NOMO-1 treated with DMSO at 0.1 percent for 48 hours (cell line): ENCODE measurements around the gene EXOC2.

Source experiments
- DNase-seq: peaks from one replicate; lab custom pipeline; 2025; ENCODE audit not compliant: unreplicated experiment; lab: John Stamatoyannopoulos, UW

Gene EXOC2, protein sequence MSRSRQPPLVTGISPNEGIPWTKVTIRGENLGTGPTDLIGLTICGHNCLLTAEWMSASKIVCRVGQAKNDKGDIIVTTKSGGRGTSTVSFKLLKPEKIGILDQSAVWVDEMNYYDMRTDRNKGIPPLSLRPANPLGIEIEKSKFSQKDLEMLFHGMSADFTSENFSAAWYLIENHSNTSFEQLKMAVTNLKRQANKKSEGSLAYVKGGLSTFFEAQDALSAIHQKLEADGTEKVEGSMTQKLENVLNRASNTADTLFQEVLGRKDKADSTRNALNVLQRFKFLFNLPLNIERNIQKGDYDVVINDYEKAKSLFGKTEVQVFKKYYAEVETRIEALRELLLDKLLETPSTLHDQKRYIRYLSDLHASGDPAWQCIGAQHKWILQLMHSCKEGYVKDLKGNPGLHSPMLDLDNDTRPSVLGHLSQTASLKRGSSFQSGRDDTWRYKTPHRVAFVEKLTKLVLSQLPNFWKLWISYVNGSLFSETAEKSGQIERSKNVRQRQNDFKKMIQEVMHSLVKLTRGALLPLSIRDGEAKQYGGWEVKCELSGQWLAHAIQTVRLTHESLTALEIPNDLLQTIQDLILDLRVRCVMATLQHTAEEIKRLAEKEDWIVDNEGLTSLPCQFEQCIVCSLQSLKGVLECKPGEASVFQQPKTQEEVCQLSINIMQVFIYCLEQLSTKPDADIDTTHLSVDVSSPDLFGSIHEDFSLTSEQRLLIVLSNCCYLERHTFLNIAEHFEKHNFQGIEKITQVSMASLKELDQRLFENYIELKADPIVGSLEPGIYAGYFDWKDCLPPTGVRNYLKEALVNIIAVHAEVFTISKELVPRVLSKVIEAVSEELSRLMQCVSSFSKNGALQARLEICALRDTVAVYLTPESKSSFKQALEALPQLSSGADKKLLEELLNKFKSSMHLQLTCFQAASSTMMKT

DNA sequence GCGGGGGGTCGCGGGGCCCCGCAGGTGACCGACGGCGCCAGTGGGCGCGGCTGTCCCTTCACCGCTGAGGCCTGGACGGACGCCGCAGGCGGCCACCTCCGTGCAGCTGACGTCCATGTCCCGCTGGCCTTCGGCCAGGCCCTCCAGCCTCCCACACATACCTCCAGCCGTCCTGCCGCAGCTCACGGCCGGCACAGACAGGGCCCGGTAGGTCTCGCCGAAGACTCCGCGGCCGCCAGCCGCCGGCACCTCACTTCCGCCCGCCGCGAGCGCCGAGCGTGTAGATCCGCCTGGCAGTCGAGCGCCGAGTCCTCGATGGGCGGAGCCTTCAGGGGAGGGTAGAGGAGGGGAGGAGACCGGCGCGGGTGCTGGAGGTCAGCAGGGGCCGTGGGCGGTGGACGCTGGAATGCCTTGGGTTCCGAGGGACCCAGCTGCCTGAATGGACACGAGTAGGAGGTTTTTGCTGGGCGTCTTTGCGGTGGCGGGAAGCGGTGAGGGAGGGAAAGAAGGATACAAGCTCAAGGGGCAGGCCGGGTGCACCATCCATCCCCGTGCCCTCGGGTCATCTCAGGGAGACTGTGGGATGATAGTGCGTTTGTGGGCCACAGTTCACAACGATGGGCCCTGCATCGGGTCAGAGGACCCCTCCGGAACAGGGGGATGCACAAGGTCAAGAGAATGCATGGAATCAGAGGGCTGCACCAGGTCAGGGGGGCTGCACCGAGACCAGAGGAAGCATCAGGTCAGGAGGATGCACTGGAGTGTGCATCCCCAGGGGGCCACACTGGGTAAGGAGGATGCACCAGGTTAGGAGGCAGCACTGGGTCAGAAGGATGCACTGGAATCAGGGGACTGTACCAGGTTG lies at the start of gene EXOC2:
Gene EXOC2, minus strand, starts transcription at position 282 of the 865 bp plus-strand sequence. CDS start 55,321 bp downstream, outside the sequence.
- peak; percentile 83 for DNase-seq

DNA sequence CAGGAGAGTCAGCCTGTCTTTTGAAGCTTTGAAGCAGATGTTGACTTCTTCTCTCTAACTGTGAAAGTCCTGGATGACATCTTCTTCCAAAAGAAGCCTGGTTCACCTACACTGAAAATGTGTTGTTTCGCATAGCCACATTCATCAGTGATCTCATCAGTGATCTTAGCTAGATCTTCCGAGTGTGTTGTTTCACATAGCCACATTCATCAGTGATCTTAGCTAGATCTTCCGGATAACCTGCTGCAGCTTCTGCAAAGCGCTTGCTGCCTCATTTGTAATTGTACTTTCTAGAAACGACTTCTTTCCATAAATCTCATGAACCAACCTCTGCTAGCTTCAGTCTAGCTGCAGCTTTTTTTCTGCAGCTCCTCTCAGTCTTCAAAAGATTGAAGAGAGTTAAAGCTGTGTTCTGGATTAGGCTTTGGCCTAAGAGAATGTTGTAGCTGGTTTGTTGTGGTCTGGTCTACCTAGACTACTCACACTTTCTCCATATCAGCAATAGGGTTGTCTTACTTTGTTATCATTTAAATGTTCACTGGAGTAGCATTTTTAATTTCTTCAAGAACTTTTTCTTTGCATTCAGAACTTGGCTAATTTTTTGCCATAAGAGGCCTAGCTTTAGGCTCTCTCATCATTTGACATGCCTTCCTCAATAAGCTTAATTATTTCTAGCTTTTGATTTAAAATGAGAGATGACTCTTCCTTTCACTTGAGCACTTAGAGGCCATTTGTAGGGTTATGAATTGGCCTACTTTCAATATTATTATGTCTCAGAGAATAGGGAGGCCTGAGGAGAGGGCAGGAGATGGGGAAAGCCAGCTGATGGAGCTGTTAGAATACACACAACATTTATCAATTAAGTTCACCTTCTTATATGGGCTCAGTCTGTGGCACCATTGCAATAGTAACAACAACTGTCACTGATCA lies 48.7 kb upstream of the EXOC2 start:
- no peak for DNase-seq

DNA sequence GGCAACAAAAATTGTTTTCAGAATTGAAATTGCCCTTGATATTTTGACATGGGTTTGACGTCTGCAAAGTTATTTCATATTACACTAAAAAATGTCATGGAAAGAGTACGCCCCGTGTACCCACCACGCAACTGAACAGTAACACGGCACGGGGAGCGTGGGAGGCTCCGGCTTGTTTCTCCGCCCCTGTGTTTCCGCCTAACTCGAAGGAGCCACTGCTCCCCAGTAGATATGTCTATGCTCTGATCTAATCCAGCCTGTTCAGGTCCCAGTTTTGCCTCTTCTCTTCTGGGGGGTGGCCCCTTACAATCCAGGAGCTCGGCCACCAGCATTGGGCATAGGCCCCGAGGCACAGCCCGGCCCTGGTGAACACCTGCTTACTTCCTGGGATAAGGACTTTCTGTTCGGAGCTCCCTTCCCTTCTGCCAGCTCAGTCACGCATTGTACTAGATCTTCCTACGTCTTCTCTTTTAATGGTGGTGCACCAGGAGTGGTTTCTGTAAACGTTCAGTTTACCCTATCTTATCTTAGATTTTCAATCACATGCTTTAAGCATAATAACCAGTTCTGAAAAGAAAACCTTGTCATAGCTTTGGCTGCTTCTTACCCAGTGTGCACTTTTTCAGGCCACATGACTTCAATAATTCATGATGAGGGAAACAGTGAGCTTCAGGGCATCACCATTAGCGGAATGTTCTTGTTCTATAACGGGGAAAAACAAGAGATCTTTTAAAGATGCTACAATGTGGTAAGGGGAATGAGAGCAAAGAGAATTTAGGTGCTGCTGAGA lies 43.9 kb upstream of the EXOC2 start:
- no peak for DNase-seq

DNA sequence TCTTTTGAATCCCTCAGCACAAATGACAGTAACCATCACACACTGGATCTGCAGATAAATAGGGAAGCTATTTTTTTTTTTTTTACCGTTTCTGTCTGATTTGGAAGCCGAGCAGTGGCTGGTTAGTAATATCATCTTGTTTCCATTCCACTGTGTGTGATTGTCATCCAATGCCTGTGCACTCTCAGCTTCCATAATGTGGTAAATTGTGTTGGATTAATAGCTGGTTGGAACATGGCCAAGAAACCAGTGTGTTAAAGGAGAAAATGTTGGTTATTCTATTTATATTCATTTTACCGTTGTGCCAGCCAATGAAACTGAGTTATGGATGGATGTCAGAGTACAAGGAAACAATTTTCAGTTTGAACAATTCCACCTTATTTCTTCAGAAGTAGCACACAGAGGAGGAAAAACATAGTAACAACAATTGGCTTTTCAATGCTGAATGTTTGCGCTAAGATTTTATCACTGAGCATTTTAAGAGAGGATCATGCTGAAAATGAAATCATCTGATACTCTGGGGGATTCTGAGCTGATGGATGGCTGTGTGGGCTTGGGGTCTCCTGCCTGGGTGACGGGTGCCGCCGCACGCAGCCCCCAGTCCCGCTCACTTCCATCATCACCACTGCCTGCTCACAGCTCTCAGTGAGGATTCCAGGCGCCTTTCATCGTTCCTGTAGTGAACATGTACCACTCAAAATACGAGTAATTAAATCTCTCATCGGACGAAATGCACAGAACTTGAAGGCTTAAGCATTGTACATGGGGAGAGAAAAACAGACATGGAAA lies 40.7 kb upstream of the EXOC2 start:
- no peak for DNase-seq

DNA sequence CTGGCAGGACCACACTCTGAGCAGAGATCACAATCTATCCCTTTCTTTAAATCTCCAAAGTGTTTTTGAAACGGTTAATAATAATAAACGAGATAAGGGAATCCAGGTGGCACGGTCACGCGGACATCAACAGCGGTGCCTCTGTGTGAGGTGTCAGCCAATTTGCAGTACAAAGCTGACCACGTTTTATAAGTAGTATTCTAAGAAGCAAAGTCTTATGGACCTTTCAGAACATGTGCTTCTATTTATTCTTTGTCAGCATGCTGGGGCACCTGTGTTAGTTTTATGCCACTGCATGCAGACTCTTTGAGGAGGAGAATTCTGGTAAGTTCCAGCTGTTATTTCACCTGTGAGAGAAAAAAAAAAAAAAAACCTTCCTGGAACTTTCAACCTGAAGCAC lies 39.0 kb upstream of the EXOC2 start:
- DNase-seq = no peak

DNA sequence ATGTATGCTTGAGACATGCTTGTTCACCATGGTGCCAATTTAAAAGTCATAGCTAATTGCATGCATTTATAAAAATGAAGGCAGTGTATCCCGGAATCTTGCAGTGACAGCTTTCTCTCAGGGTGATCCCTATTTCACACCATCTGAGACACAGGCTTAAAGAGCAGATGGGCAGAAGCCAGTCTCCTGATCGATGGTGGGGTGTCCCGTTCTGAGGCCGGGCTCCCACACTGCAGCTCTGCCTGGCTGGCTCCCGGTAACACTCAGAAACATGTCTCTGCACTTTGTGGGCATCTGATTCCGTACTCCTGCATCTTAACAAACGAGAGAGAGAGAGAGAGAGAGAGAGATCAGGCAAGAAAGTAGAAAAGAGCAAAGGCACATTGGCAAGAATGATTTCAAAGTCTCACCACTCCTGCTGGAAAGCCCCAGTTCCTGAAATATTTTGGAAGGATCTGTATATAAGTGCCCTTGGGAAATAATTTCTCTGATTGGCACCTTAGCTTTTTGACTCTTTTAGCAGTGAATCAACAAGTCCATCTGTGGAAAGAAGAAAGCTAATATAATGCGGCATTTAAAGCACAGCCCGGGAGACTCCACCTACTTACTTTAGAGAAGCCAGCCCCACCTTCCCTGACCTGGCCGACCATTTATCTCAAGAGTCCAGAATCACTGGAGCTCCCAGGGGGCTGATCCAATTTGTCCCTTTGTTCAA lies 36.8 kb upstream of the EXOC2 start:
- DNase-seq = no peak

DNA sequence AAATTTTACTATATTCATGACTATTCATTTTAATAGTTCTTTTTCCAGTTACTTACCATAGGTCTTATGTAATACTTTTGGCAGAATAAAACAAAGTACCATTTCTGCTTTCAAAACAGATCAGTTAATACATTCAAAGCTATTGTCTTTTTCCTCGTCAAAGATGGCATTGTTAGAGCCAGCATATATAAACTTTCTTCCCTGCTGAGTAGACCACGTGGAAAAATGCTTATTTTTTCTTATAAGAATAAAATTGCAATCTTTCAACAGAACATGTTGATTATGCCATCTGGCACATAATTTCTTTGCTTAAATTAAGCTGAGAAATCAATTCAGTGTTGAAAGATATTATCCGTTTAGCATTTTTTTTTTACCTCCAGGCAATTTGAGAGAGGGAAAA lies 34.9 kb upstream of the EXOC2 start:
- peak; percentile 0 for DNase-seq

DNA sequence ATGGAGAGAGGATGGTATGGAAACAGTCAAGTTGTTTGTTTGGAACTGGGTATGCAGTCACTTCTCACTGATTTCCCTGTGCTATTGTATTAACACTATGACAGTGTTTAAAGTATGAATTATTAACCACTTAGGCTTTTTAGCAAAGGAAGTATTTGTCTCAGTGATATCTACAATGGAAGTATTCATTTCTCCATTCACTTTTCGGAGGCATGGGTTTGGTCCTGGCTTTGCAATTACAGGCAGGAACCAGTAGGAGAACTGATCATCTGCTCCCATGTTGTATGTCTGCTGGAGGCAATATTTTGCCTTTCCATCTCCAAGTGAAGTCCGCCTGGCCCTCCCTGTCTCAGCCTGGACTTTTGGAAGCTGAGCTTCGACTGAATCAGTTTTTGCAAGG lies 30.6 kb upstream of the EXOC2 start:
- no peak for DNase-seq

DNA sequence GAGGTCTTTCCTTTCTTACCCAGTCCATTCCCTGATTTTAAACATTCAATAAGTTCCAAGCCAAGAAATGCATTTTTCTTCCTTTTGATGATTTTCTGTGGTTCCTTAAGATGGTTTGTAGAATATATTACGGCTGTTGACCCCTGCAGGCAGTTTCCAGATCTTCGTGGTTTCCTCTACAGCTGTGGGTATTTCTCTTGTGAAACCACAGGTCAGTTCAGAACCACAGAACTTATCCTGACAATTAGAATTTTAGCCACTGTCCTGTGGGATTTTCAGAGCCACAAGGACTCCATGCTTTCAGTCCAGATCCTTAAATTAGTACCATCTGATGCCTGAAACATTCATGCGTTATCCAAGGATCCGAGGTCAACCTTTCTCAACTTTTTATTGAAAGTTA lies 29.7 kb upstream of the EXOC2 start:
- DNase-seq = peak; percentile 0

DNA sequence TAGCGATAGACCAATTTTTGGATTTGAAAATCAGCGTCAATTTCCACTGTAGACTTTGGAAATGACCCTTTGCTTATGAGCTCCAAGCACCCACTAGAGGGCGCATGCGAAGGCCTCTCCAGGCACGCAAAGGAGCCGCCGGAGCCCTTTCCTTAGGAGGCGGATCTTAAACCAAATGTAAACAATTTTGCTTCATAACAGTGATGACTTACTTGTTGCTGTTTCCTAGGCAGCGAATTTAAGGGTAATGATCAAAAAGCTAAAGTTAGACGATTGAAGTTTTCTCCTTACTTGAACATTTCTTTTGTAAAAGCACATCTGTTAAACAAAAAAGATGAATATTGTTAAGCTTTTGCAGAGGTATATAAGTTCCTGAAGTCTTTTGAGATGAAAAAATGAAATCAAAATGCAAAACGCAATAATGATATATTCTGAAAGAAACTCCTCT lies 29.2 kb upstream of the EXOC2 start:
- peak; percentile 60 for DNase-seq

DNA sequence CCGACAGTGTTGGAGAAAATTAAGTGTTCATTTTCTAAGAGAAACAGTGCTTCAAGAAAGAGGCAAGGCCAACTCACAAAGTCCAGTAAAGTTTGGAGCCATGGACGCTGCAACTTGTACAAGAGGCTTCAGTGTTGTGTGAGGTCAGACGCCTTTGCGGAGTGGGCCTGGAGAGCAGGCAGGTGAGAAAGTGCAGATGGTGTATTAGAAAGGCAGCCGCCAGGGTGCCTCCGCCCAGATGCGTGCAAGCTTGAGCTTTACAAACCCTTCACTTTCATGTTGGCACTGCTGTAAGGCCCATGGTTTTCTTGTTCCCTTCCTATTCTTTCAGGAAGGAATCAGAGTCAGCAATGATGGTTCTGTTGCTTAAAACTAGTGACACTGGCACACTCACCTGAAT lies 25.4 kb upstream of the EXOC2 start:
- no peak for DNase-seq

DNA sequence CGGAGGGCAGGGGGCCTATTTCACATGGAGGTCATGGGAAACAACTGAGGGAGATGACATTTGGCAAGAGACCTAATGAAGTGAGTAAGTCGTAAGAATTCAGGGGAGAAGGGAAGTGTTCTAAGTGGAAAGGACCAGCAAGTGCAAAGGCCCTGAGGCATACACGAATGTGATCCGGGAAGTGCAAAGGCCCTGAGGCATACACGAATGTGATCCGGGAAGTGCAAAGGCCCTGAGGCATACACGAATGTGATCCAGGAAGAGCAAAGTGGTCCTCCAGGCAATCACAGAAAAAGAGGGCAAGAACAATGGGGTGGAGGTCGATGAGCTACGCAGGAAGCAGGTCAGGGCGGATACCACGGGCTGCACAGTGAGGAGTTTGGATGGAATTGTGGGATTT lies 24.2 kb upstream of the EXOC2 start:
- no peak for DNase-seq

DNA sequence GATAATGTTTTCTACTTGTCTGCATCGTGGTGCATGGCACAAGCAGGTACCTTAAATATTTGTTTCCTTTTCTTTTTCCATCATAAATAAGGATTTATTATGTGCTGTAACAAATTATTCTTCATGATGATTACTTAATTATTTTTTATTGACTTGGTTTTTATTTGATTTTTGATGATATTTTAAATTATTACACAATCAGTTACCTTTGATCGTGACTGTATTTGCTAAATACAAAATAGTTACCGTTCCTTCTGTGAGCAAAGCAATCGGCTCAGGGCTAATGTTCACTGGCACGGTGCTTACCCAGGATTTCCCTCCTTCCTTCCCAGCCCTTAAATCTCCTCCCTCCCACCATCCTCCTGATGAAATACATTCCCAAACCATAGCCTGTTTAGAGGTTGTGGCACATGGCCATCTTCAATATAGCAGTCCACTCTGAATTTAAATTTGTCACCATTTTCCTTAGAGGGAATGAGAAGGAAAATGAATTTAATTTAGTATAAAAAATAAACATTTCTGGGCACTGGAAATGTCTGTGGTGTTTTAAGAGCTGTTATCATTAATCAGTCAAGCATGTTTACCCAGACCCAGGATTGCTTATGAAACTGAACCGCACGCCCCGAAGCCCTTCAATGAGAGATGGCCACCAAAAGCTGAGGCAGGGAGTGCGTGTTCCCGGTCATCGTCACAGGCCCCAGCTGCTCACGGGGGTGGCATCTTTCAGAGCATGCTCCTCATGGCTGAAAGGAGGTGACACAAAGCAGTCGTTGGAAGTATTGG lies 23.0 kb upstream of the EXOC2 start:
- no peak for DNase-seq

DNA sequence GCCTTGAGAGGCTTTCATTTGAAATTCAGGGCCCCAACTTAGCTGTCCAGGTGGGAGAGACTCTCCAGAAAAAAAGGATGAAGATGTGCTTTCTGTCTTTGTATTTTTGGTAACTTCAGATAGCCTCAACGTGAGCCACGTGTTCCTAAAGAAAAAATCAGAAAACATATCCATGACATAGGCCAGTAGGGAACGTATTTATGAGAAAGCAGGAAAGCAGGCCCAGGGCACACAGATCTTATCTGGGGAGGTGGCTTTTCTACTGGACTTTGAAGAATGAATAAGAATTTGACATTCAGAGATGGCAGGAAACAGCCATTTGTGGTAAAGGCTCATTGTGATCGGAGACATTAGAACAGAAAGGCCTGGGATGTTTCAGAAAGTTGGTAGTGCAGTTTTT lies 21.2 kb upstream of the EXOC2 start:
- DNase-seq = no peak

DNA sequence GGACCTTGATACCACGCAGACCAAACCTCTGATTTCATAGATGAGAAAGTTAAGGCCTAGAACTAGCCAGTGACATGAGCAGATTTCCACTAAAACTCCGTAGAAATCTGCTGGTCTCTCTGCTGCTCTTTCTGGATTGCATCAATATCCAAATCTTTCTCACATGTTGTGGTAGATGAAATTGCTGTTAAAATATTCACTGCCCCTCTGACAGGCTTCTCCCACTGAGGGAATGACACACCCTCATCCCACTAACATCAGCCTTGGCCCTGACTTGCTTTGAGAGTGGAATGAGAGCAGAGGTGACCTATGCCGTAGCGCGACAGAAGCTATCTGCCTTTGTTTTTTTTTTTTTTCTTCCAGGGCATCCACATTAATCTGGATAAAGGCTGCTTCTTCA lies 20.4 kb upstream of the EXOC2 start:
- DNase-seq = no peak

DNA sequence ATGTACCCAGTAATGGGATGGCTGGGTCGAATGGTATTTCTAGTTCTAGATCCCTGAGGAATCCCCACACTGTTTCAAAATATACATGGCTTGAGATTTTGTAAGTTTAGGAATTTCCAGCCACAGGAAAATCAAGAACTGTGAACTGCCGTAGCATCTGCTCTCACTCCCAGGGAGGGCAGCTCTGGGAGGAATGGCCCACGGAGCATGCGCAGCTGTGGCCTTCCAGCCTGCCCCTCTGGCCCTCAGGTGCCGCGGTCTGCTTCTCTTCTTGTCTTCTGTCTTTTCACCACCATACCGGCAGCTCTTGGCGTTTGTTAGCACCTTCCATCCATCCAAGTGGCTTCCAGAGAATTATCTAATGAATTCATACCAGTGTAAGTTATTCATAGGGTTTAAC lies 19.9 kb upstream of the EXOC2 start:
- no peak for DNase-seq

DNA sequence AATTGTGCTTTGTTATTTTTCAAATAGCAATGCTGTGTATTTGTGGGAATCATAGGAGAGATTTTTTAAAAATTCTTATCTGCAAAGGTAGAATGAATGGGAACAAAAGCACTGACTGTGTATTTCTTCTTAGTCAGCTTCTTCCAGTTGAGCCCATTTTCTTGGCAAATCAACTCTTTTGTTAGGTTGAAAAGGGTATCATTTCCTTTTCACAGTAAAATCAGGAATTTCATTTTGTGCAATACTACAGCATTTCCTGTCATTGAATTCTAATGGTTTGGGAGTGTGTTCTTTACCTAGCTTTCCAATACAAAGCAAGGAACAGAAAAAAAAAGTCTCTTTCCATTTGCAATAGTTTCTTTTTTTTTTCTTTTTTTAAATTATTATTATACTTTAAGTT lies 19.0 kb upstream of the EXOC2 start:
- no peak for DNase-seq
